CD14-positive monocyte (primary cell): ENCODE data around the gene LBX2. TPM values are rescaled to one million over a fixed set of nuclear protein-coding genes. Genes with fewer than 3 reads are reported as not detected.
A peak's percentile ranks its signal among the peaks of the same experiment; 100 is the strongest.

Experiments
- DNase-seq, 3 donors: peaks; one replicate each; pipeline ENCODE4 v3.0.0-alpha.2; 2011 to 2022
- H2AFZ ChIP-seq: 2 replicates; pipeline ENCODE4 v1.6.0; 2012; ENCODE audit warnings: mild to moderate bottlenecking, low read depth, low read length, inconsistent platforms; ENCODE audit not compliant: insufficient read depth, poor library complexity, severe bottlenecking
- H3K27ac ChIP-seq, 2 donors: 1 replicate in 1 of 2; 2 replicates in 1 of 2; pipeline ENCODE4 v1.5.1; 2012 to 2013; ENCODE audit warnings: low read length in 2 of 2, control low read depth in 1 of 2, inconsistent platforms in 1 of 2, low read depth in 1 of 2, mild to moderate bottlenecking in 1 of 2
- H3K27me3 ChIP-seq, 2 donors: one replicate each; pipeline versions ENCODE4 v1.6.0 to v1.6.1; 2011 to 2013; ENCODE audit warnings: low read length in 2 of 2; ENCODE audit not compliant: control insufficient read depth in 2 of 2, insufficient read depth in 2 of 2
- H3K36me3 ChIP-seq, 2 donors: replicated peaks in 1 of 2; 1 replicate in 1 of 2; 2 replicates in 1 of 2; pipeline versions ENCODE4 v1.5.1 to v1.6.1; 2012 to 2013; ENCODE audit warnings: low read length in 2 of 2, control low read depth in 1 of 2, inconsistent platforms in 1 of 2, mild to moderate bottlenecking in 1 of 2; ENCODE audit not compliant: insufficient read depth in 2 of 2, control insufficient read depth in 1 of 2
- H3K4me1 ChIP-seq, 2 donors: 1 replicate in 1 of 2; 2 replicates in 1 of 2; pipeline versions ENCODE4 v1.5.1 to v1.6.1; 2012 to 2013; ENCODE audit warnings: low read length in 2 of 2, control low read depth in 1 of 2, inconsistent platforms in 1 of 2, mild to moderate bottlenecking in 1 of 2, moderate library complexity in 1 of 2; ENCODE audit not compliant: insufficient read depth in 2 of 2, control insufficient read depth in 1 of 2
- H3K4me2 ChIP-seq: replicated peaks from 2 replicates; pipeline ENCODE3; 2012; ENCODE audit warnings: low read length, moderate library complexity, mild to moderate bottlenecking; ENCODE audit not compliant: poor library complexity, severe bottlenecking; ENCODE audit errors: extremely low read depth
- H3K4me3 ChIP-seq, 3 experiments: fragments of 200-600 bp in 1 of 3; sonication (generic) in 1 of 3; replicated peaks in 1 of 3; 1 replicate in 2 of 3; 2 replicates in 1 of 3; pipeline ENCODE4 v1.5.1; 2011 to 2013; ENCODE audit warnings: low read length in 3 of 3, mild to moderate bottlenecking in 3 of 3, control low read depth in 2 of 3, low read depth in 2 of 3, inconsistent platforms in 1 of 3, moderate library complexity in 1 of 3
- H3K79me2 ChIP-seq: 2 replicates; pipeline ENCODE4 v1.6.0; 2012; ENCODE audit warnings: mild to moderate bottlenecking, control low read depth, inconsistent platforms, low read length, moderate library complexity; ENCODE audit not compliant: insufficient read depth
- H3K9ac ChIP-seq: 2 replicates; pipeline ENCODE4 v1.6.0; 2017; ENCODE audit warnings: low read length, mild to moderate bottlenecking; ENCODE audit not compliant: insufficient read depth, poor library complexity, severe bottlenecking
- H3K9me3 ChIP-seq, 2 donors: replicated peaks in 1 of 2; 1 replicate in 1 of 2; 2 replicates in 1 of 2; pipeline versions ENCODE4 v1.5.1 to v1.6.1; 2012 to 2013; ENCODE audit warnings: low read length in 2 of 2, control low read depth in 1 of 2; ENCODE audit not compliant: control insufficient read depth in 1 of 2, insufficient read depth in 1 of 2
- H4K20me1 ChIP-seq: 2 replicates; pipeline ENCODE4 v1.6.0; 2012; ENCODE audit warnings: mild to moderate bottlenecking, low read length, control low read depth, moderate library complexity; ENCODE audit not compliant: insufficient read depth
- H3K27ac Mint-ChIP-seq, 7 donors: one replicate each; pipeline ENCODE4 v1.8.0; 2020; ENCODE audit warnings: mild to moderate bottlenecking in 7 of 7, mixed read lengths in 7 of 7, moderate library complexity in 6 of 7, inconsistent platforms in 2 of 7
- H3K27me3 Mint-ChIP-seq, 3 donors: one replicate each; pipeline ENCODE4 v1.8.0; 2021 to 2022; ENCODE audit warnings: low read depth in 3 of 3, mild to moderate bottlenecking in 3 of 3, mixed read lengths in 3 of 3, moderate library complexity in 3 of 3, inconsistent platforms in 1 of 3
- H3K36me3 Mint-ChIP-seq, 2 donors: one replicate each; pipeline ENCODE4 v1.8.0; 2020; ENCODE audit warnings: mixed read lengths in 2 of 2, inconsistent platforms in 1 of 2, mild to moderate bottlenecking in 1 of 2
- H3K4me1 Mint-ChIP-seq: one replicate; pipeline ENCODE4 v1.8.0; 2020; ENCODE audit warnings: mild to moderate bottlenecking, mixed read lengths
- H3K4me3 Mint-ChIP-seq, 2 donors: one replicate each; pipeline ENCODE4 v1.8.0; 2020; ENCODE audit warnings: mild to moderate bottlenecking in 2 of 2, mixed read lengths in 2 of 2, moderate library complexity in 1 of 2
- H3K9me3 Mint-ChIP-seq, 7 donors: one replicate each; pipeline ENCODE4 v1.8.0; 2020 to 2022; ENCODE audit warnings: mixed read lengths in 7 of 7, mild to moderate bottlenecking in 6 of 7, moderate library complexity in 6 of 7, inconsistent platforms in 2 of 7
- WGBS: methylation state at CpG from one replicate; pipeline ENCODE4 v1.1.5; 2013; ENCODE audit warnings: missing lambda C conversion rate; ENCODE audit not compliant: insufficient coverage; 5-methylcytosine and 5-hydroxymethylcytosine counted together
- intact Hi-C, 2 donors: fragments of 100-400 bp; cut with micrococcal nuclease; formaldehyde crosslinking; loops; one replicate each; pipeline versions ENCODE4 v1.15.0 to v1.15.1; 2023
- polyA plus RNA-seq, 3 donors: library from polyadenylated mRNA; depleted of rRNA in 1 of 3; unstranded in 2 of 3; stranded (reverse) in 1 of 3; fragments of 300-500 nt in 2 of 3; fragments of >200 nt in 1 of 3; fragmentation: Illumina TruSeq in 2 of 3; gene quantifications; 1 replicate in 2 of 3; 2 replicates in 1 of 3; pipeline ENCODE4 v1.2.3, GENCODE V29; 2012 to 2021
- TF ChIP-seq, protein P1 (sequence below): fragments of 200-600 bp; IDR thresholded peaks from one replicate; pipeline ENCODE4 v1.8.0; 2022; ENCODE audit warnings: antibody characterized with exemption, mild to moderate bottlenecking

LBX2 gene
- polyA plus RNA-seq, 3 donors, result 0.46 to 0.76 TPM; not detected in 1

GRCh38 chr2:74532222-74532621 lies 32.8 kb upstream of the LBX2 start:
- no peak overlapping the region for H3K9ac ChIP-seq
- Mint-ChIP-seq H3K36me3 (peaks cover 30 to 33% of the 10 kb centered on the region in 2 donors), H3K9me3 (no peaks in the 10 kb centered on the region), H3K27me3 (peaks cover 0 to 4% (median 0%) of the 10 kb centered on the region in 3 donors), H3K27ac (no peak overlapping the region), H3K4me1 (peaks cover 31% of the 10 kb centered on the region), H3K4me3 (no peak overlapping the region)
- H3K36me3 ChIP-seq, result peaks cover 15 to 29% of the 10 kb centered on the region in 2 donors
- TF ChIP-seq, protein P1, sequence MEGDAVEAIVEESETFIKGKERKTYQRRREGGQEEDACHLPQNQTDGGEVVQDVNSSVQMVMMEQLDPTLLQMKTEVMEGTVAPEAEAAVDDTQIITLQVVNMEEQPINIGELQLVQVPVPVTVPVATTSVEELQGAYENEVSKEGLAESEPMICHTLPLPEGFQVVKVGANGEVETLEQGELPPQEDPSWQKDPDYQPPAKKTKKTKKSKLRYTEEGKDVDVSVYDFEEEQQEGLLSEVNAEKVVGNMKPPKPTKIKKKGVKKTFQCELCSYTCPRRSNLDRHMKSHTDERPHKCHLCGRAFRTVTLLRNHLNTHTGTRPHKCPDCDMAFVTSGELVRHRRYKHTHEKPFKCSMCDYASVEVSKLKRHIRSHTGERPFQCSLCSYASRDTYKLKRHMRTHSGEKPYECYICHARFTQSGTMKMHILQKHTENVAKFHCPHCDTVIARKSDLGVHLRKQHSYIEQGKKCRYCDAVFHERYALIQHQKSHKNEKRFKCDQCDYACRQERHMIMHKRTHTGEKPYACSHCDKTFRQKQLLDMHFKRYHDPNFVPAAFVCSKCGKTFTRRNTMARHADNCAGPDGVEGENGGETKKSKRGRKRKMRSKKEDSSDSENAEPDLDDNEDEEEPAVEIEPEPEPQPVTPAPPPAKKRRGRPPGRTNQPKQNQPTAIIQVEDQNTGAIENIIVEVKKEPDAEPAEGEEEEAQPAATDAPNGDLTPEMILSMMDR, result peak; percentile 28
- H3K27ac ChIP-seq, result no peak overlapping the region
- H2AFZ ChIP-seq, result no peak overlapping the region
- H3K79me2 ChIP-seq, result peaks cover 29% of the 10 kb centered on the region
- peaks cover 23 to 33% of the 10 kb centered on the region in 2 donors for H3K4me1 ChIP-seq
- no peaks in the 10 kb centered on the region for H3K9me3 ChIP-seq
- no peaks in the 10 kb centered on the region for H3K27me3 ChIP-seq
- peaks cover 17% of the 10 kb centered on the region for H4K20me1 ChIP-seq
- intact Hi-C loops, result loop anchor here in 1 of 2 donors (10.0 kb wide), 1 partner anchor 53 kb away; no protein-coding TSS in a partner anchor
- no peak overlapping the region for H3K4me3 ChIP-seq
- DNase-seq, result peak in 1 of 3 donors; percentile 41
- no peak overlapping the region for H3K4me2 ChIP-seq

DNA sequence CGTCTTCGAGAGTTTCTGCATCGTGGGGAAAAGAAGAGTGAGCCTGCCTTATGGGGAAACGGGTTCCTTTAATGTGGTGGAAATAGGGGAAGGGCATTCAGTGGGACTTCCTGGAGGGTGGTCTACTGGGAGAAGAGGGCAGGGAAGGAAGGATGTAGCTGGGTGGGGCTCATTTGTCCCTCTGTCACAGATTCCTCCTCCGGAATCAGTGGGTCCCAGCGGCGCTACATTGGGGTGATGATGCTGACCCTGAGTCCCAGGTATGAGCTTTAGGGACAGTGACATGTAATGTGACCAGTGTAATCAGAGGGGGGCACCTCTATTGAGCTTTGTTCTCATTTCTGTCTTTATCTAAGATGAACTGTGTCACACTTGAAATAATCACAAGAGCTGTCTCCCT lies 32.3 kb upstream of the LBX2 start:
- Histone ChIP-seq H3K4me1 (peaks cover 25 to 38% of the 10 kb centered on the region in 2 donors), H3K4me2 (no peak overlapping the region), H3K4me3 (no peak overlapping the region), H4K20me1 (peaks cover 23% of the 10 kb centered on the region), H3K9ac (no peak overlapping the region), H3K27ac (no peak overlapping the region), H3K79me2 (peaks cover 29% of the 10 kb centered on the region), H3K27me3 (no peaks in the 10 kb centered on the region), H2AFZ (no peak overlapping the region), H3K9me3 (no peaks in the 10 kb centered on the region), H3K36me3 (peaks cover 21 to 34% of the 10 kb centered on the region in 2 donors)
- Mint-ChIP-seq H3K4me1 (peaks cover 34% of the 10 kb centered on the region), H3K36me3 (peaks cover 36 to 39% of the 10 kb centered on the region in 2 donors), H3K27me3 (peaks cover 0 to 4% (median 0%) of the 10 kb centered on the region in 3 donors), H3K4me3 (no peak overlapping the region), H3K9me3 (peaks cover 0 to 2% (median 0%) of the 10 kb centered on the region in 7 donors), H3K27ac (peak overlapping the region in 1 of 7 donors; percentile 46)
- DNase-seq, result no peak
- intact Hi-C loops, result loop anchor here in 1 of 2 donors (10.0 kb wide), 1 partner anchor 53 kb away; no protein-coding TSS in a partner anchor
- TF ChIP-seq, protein P1, result no peak
- 63% methylated on average over 4 of the region's 7 CpGs for WGBS
